Urothelium cell line (cell line): ENCODE measurements around the gene SSTR3.

ENCODE experiments used
- DNase-seq: peaks from one replicate; pipeline ENCODE4 v3.0.0; 2011; ENCODE audit warnings: low spot score, mixed read lengths
- FAIRE-seq: peaks from 2 replicates; lab custom pipeline; 2011; peaks lifted over from hg19 to GRCh38; lab: Jason Lieb, UNC

SSTR3 gene

GRCh38 chr22:37155971-37156370 is 56.3 kb downstream of the SSTR3 start:
- DNase-seq (no peak), FAIRE-seq (no peak)

GRCh38 chr22:37154925-37155712 is 57.2 kb downstream of the SSTR3 start:
- no peak for DNase-seq
- FAIRE-seq: peak; percentile 5
